ENCODE data around the gene ADAM8. TPM values are rescaled to one million over a fixed set of nuclear protein-coding genes. Genes with fewer than 3 reads are reported as not detected.

The ADAM8 gene
- polyA plus RNA-seq, 1 of the 3 experiments (the other 2 are of a cell fraction) = 1.7 TPM

GRCh38 chr10:133267829-133268228 lies 8.8 kb downstream of the ADAM8 start:
- no peak overlapping the region for H3K4me2 ChIP-seq
- CTCF ChIA-PET = no interaction called here
- H3K9me2 ChIP-seq = no peaks in the 10 kb centered on the region
- no peak overlapping the region for H3K4me3 ChIP-seq (ENCODE audit: low read depth in 2 of 2, low read length in 1 of 2)
- H4K20me1 ChIP-seq (ENCODE audit: insufficient read depth) = no peaks in the 10 kb centered on the region
- no peaks in the 10 kb centered on the region for H3F3A ChIP-seq (replicated peaks; ENCODE audit: insufficient read depth)
- DNase-seq = no peak
- 80% methylated on average over 2 of the region's 22 CpGs for WGBS (ENCODE audit: low lambda C conversion rate)
- H3K79me2 ChIP-seq (ENCODE audit: insufficient read depth) = no peaks in the 10 kb centered on the region
- no peaks in the 10 kb centered on the region for H3K9me3 ChIP-seq
- no peak overlapping the region for H2AFZ ChIP-seq (ENCODE audit: low read depth)
- POLR2A ChIA-PET = no interaction called here
- no peaks in the 10 kb centered on the region for H3K27me3 ChIP-seq (ENCODE audit: insufficient read depth)
- no peak overlapping the region for H3K27ac ChIP-seq (ENCODE audit: low read depth in 2 of 2, low read length in 1 of 2)
- peaks cover 0 to 1% of the 10 kb centered on the region in 2 experiments; a peak in 1 of 4 replicates for H3K4me1 ChIP-seq (ENCODE audit: control insufficient read depth in 1 of 2, insufficient read depth in 2 of 2, low read depth in 1 of 2, low read length in 1 of 2)
- TF ChIP-seq RCOR1 (IDR thresholded peaks at IDR 0.05; ENCODE audit: low read length) (no peak), TEAD4 (IDR thresholded peaks at IDR 0.05; ENCODE audit: borderline replicate concordance, insufficient read depth) (no peak), ZBTB33 (IDR thresholded peaks at IDR 0.05; ENCODE audit: borderline replicate concordance, low read depth) (no peak), POLR2AphosphoS5 (IDR thresholded peaks at IDR 0.05; ENCODE audit: low read depth, low read length) (no peak), FOXJ3 (CRISPR knock-in tag; IDR thresholded peaks at IDR 0.05) (no peak), GATA2 (CRISPR knock-in tag; IDR thresholded peaks at IDR 0.05) (no peak), NFIC (IDR thresholded peaks at IDR 0.05; ENCODE audit: borderline replicate concordance) (no peak), SMC3 (IDR thresholded peaks at IDR 0.05; ENCODE audit: low read depth, low read length) (no peak), CTCF (IDR thresholded peaks at IDR 0.05) (no peak), RXRA (IDR thresholded peaks at IDR 0.05; ENCODE audit: borderline replicate concordance, low read depth) (no peak), JUND (IDR thresholded peaks at IDR 0.05) (no peak), NRF1 (IDR thresholded peaks at IDR 0.05; ENCODE audit: low read depth, low read length) (no peak), MEF2A (IDR thresholded peaks at IDR 0.05; ENCODE audit: borderline replicate concordance, low read depth) (no peak)
- H3K36me3 ChIP-seq (replicated peaks in 1 of 2; ENCODE audit: control insufficient read depth in 1 of 2, insufficient read depth in 2 of 2, low read length in 1 of 2) = no peaks in the 10 kb centered on the region
- H3K9ac ChIP-seq = no peak overlapping the region

- Histone ChIP-seq H3K9me2 (no peaks in the 10 kb centered on the region), H4K20me1 (ENCODE audit: insufficient read depth) (no peaks in the 10 kb centered on the region), H3K4me2 (no peak overlapping the region), H3K9ac (no peak overlapping the region), H3K9me3 (no peaks in the 10 kb centered on the region), H3K27ac (ENCODE audit: low read depth in 2 of 2, low read length in 1 of 2) (no peak overlapping the region), H3K4me3 (ENCODE audit: low read depth in 2 of 2, low read length in 1 of 2) (no peak overlapping the region), H3K27me3 (ENCODE audit: insufficient read depth) (no peaks in the 10 kb centered on the region), H3K36me3 (replicated peaks in 1 of 2; ENCODE audit: control insufficient read depth in 1 of 2, insufficient read depth in 2 of 2, low read length in 1 of 2) (no peaks in the 10 kb centered on the region), H3K79me2 (ENCODE audit: insufficient read depth) (no peaks in the 10 kb centered on the region), H3K4me1 (ENCODE audit: control insufficient read depth in 1 of 2, insufficient read depth in 2 of 2, low read depth in 1 of 2, low read length in 1 of 2) (peaks cover 0 to 6% of the 10 kb centered on the region in 2 experiments; a peak in 1 of 4 replicates), H2AFZ (ENCODE audit: low read depth) (no peak overlapping the region), H3F3A (replicated peaks; ENCODE audit: insufficient read depth) (no peaks in the 10 kb centered on the region)
- CTCF ChIA-PET = no interaction called here
- 79% methylated on average over 4 of the region's 14 CpGs for WGBS (ENCODE audit: low lambda C conversion rate)
- POLR2A ChIA-PET = interaction anchor here (0.6 kb wide), 1 partner anchor 127 kb away, joined by 3 read pairs; the partner anchor contains the start of gene MTG1
- TF ChIP-seq FOXJ3 (CRISPR knock-in tag; IDR thresholded peaks at IDR 0.05) (no peak), PBX3 (IDR thresholded peaks at IDR 0.05) (no peak), EZH2phosphoT487 (IDR thresholded peaks at IDR 0.05; ENCODE audit: borderline replicate concordance, low read depth) (no peak)
- no peak for DNase-seq
Observed at GRCh38 chr10:133267293-133267692, 9.4 kb downstream of the ADAM8 start.
